ENCODE measurements around the gene BNIPL. TPM values are rescaled to one million over a fixed set of nuclear protein-coding genes. Genes with fewer than 3 reads are reported as not detected.

BNIPL gene
- total RNA-seq, 2 experiments from 2014 or later: 0.30 to 0.42 TPM

DNA sequence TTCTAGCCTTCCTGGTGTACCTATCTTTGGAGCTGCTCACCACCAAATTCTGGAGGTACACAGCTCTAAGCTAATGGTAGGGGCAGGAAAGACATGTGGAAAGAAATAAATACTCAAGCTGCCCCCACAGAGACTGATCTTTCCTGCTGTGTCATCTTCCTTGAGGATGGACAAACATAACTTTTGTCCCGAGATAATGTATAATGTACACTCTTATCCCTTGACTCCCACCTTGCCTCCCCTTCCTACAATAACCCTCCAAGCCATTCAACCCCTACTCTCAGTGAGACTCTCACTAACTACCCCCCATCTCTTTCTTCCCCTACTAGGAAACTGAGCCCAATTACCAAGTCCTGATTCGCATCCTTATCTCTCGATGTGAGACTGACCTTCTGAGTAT lies 42.1 kb upstream of the BNIPL start:
- ChIA-PET POLR2A (no interaction called here), CTCF (interaction anchor here (2.9 kb wide), 1 partner anchor 12 kb away, joined by 29 read pairs; the partner anchor contains the start of gene MINDY1)
- H3K36me3 Mint-ChIP-seq (ENCODE audit: low read depth): peaks cover 36% of the 10 kb centered on the region
- no peak overlapping the region for H3K27ac Mint-ChIP-seq
- peaks cover 6% of the 10 kb centered on the region for H3K4me1 Mint-ChIP-seq (ENCODE audit: low read depth)
- TF ChIP-seq CTCF (IDR thresholded peaks at IDR 0.05): no peak
- peaks cover 10% of the 10 kb centered on the region for H3K4me1 ChIP-seq (ENCODE audit: insufficient read depth, low read length)
- H3K27me3 ChIP-seq (ENCODE audit: control insufficient read depth in 1 of 2, insufficient read depth in 2 of 2, low read length in 2 of 2): no peaks in the 10 kb centered on the region
- H3K4me3 ChIP-seq (ENCODE audit: low read length): no peak overlapping the region
- no peak overlapping the region for H3K4me3 Mint-ChIP-seq
- no peaks in the 10 kb centered on the region for H3K9me3 ChIP-seq (ENCODE audit: control insufficient read depth in 1 of 2, insufficient read depth in 1 of 2, low read length in 2 of 2)
- no peak overlapping the region for H3K27ac ChIP-seq (ENCODE audit: low read depth in 1 of 2, low read length in 2 of 2)
- peaks cover 26% of the 10 kb centered on the region for H3K36me3 ChIP-seq (ENCODE audit: insufficient read depth, low read length)
- intact Hi-C loops (cut with DNase I, micrococcal nuclease): no loop called here
- H3K27me3 Mint-ChIP-seq: no peaks in the 10 kb centered on the region
- H3K9me3 Mint-ChIP-seq: no peaks in the 10 kb centered on the region
- DNase-seq (no peak), ATAC-seq (ENCODE audit: poor library complexity) (no peak)

DNA sequence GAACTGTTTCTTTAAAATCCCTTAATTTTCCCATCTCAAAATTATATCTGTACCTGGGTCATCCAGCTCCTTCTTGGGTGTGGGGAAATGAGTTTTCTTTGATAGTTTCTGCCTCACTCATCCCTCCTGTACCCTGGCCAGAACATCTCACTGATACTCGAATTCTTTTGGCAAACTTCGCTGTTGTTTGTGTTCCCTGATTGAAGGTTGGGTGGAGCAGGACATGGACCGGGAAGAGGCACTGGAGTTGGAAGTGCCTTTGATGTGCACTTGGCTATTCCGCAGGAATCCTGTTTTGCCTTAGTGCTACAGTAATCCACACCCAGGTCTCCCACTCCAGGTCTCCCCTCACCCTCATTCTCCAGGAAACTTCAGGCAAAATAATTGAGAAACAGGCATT lies 40.9 kb upstream of the BNIPL start:
- H3K36me3 Mint-ChIP-seq (ENCODE audit: low read depth): peaks cover 46% of the 10 kb centered on the region
- ATAC-seq (ENCODE audit: poor library complexity) (no peak), DNase-seq (no peak)
- Histone ChIP-seq H3K4me1 (ENCODE audit: insufficient read depth, low read length) (peaks cover 22% of the 10 kb centered on the region), H3K36me3 (ENCODE audit: insufficient read depth, low read length) (peaks cover 38% of the 10 kb centered on the region), H3K27ac (ENCODE audit: low read depth in 1 of 2, low read length in 2 of 2) (peak overlapping the region in 1 of 2 donors; percentile 26), H3K4me3 (ENCODE audit: low read length) (no peak overlapping the region), H3K9me3 (ENCODE audit: control insufficient read depth in 1 of 2, insufficient read depth in 1 of 2, low read length in 2 of 2) (no peaks in the 10 kb centered on the region), H3K27me3 (ENCODE audit: control insufficient read depth in 1 of 2, insufficient read depth in 2 of 2, low read length in 2 of 2) (no peaks in the 10 kb centered on the region)
- ChIA-PET CTCF (interaction anchor here (0.5 to 2.9 kb wide), 8 partner anchors 10 to 123 kb away, joined by 3 to 29 read pairs (median 6); partner anchors contain the start of gene MINDY1), POLR2A (interaction anchor here (0.8 to 1.3 kb wide), 3 partner anchors 9 to 435 kb away, joined by 3 to 4 read pairs (median 4); partner anchors contain the start of gene ENSA)
- H3K9me3 Mint-ChIP-seq: no peaks in the 10 kb centered on the region
- TF ChIP-seq CTCF (IDR thresholded peaks at IDR 0.05): no peak
- peaks cover 11% of the 10 kb centered on the region for H3K4me1 Mint-ChIP-seq (ENCODE audit: low read depth)
- H3K27ac Mint-ChIP-seq: peak overlapping the region; percentile 65
- intact Hi-C loops (cut with DNase I, micrococcal nuclease): loop anchor here in 1 of 2 experiments (5.0 kb wide), 2 partner anchors 433 to 533 kb away; no protein-coding TSS in a partner anchor
- no peaks in the 10 kb centered on the region for H3K27me3 Mint-ChIP-seq
- no peak overlapping the region for H3K4me3 Mint-ChIP-seq

DNA sequence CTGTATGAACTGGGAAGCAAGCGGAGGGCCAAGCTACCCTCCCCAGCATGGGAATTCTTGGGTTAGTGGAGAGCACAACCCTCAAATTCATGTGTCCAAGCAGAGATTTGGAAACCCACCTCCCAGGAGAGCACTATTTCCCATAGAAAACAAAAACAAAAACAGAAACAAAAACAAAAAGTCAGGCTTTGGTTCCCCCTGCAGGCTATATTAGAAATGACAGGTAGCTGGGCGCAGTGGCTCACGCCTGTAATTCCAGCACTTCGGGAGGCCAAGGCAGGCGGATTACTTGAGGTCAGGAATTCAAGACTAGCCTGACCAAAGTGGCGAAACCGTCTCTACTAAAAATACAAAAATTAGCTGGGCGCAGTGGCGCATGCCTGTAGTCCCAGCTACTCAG lies 40.5 kb upstream of the BNIPL start:
- H3K9me3 Mint-ChIP-seq: no peaks in the 10 kb centered on the region
- H3K4me3 ChIP-seq (ENCODE audit: low read length): no peak overlapping the region
- intact Hi-C loops (cut with DNase I, micrococcal nuclease): loop anchor here (1.0 to 5.0 kb wide), 3 partner anchors 434 to 534 kb away; no protein-coding TSS in a partner anchor

More for the DNA sequence above, 40.5 kb upstream of the BNIPL start:
- peak overlapping the region; percentile 65 for H3K27ac Mint-ChIP-seq
- H3K36me3 Mint-ChIP-seq (ENCODE audit: low read depth): peaks cover 50% of the 10 kb centered on the region
- H3K27ac ChIP-seq (ENCODE audit: low read depth in 1 of 2, low read length in 2 of 2): peak overlapping the region in 1 of 2 donors; percentile 26
- no peaks in the 10 kb centered on the region for H3K27me3 Mint-ChIP-seq
- no peaks in the 10 kb centered on the region for H3K27me3 ChIP-seq (ENCODE audit: control insufficient read depth in 1 of 2, insufficient read depth in 2 of 2, low read length in 2 of 2)
- H3K4me1 ChIP-seq (ENCODE audit: insufficient read depth, low read length): peaks cover 27% of the 10 kb centered on the region
- ATAC-seq (ENCODE audit: poor library complexity) (peak; percentile 60), DNase-seq (peak in 6 of 14 experiments; percentile 15 to 65 (median 42))
- H3K36me3 ChIP-seq (ENCODE audit: insufficient read depth, low read length): peaks cover 41% of the 10 kb centered on the region
- H3K4me1 Mint-ChIP-seq (ENCODE audit: low read depth): peaks cover 16% of the 10 kb centered on the region
- no peak overlapping the region for H3K4me3 Mint-ChIP-seq
- CTCF ChIA-PET: interaction anchor here (0.5 to 2.9 kb wide), 10 partner anchors 10 to 163 kb away, joined by 3 to 29 read pairs (median 4); partner anchors contain the start of gene MINDY1
- H3K9me3 ChIP-seq (ENCODE audit: control insufficient read depth in 1 of 2, insufficient read depth in 1 of 2, low read length in 2 of 2): no peaks in the 10 kb centered on the region
- POLR2A ChIA-PET: interaction anchor here (0.8 to 1.4 kb wide), 4 partner anchors 9 to 435 kb away, joined by 3 to 7 read pairs (median 4); partner anchors contain the start of gene MINDY1
- peak; percentile 96 for TF ChIP-seq CTCF (IDR thresholded peaks at IDR 0.05)

Data from CD4-positive, alpha-beta T cell (primary cell).